ENCODE data around the gene DYNC2I2. TPM values are rescaled to one million over a fixed set of nuclear protein-coding genes. Genes with fewer than 3 reads are reported as not detected.

Gene DYNC2I2
- 52.9 and 79.4 TPM in 2 replicates for total RNA-seq

GRCh38 chr9:128656416-128657343, at the start of gene DYNC2I2:
Gene DYNC2I2, minus strand, starts transcription at chr9:128656847. Its CDS starts 121 bp downstream, at chr9:128656726.

GRCh38 chr9:128702445-128702948, 45.9 kb upstream of the DYNC2I2 start, which contains the start of gene PKN3:
Gene PKN3, plus strand, starts transcription at chr9:128702503. Its CDS starts 413 bp downstream, at chr9:128702916.

GRCh38 chr9:128688501-128689292, 32.0 kb upstream of the DYNC2I2 start, which contains the start of gene SET:
Gene SET, plus strand, starts transcription at chr9:128689222. Its CDS starts 361 bp downstream, at chr9:128689583.

Other genes starting within 250 kb of the DYNC2I2 start
- 86.8 and 179 TPM in 2 replicates for gene CERCAM, start 236.0 kb downstream of the DYNC2I2 start, total RNA-seq
- gene ODF2, start 200.8 kb downstream of the DYNC2I2 start, total RNA-seq: 19.8 and 36.5 TPM in 2 replicates
- 26.8 and 28.4 TPM in 2 replicates for gene GLE1, start 152.1 kb downstream of the DYNC2I2 start, total RNA-seq
- 381 and 452 TPM in 2 replicates for gene SPTAN1, start 104.3 kb downstream of the DYNC2I2 start, total RNA-seq
- gene SET, start 32.4 kb upstream of the DYNC2I2 start, total RNA-seq: 305 and 552 TPM in 2 replicates
- 1.9 and 2.3 TPM in 2 replicates for gene PKN3, start 45.7 kb upstream of the DYNC2I2 start, total RNA-seq
- 44.8 and 51.5 TPM in 2 replicates for gene ZDHHC12, start 67.3 kb upstream of the DYNC2I2 start, total RNA-seq
- 29.5 and 52.4 TPM in 2 replicates for gene ZER1, start 115.1 kb upstream of the DYNC2I2 start, total RNA-seq
- gene TBC1D13, start 130.4 kb upstream of the DYNC2I2 start, total RNA-seq: 12.7 and 21.8 TPM in 2 replicates
- 20.4 and 22.0 TPM in 2 replicates for gene ENDOG, start 161.7 kb upstream of the DYNC2I2 start, total RNA-seq
- 17.9 and 22.0 TPM in 2 replicates for gene SPOUT1, start 172.9 kb upstream of the DYNC2I2 start, total RNA-seq
- gene KYAT1, start 225.1 kb upstream of the DYNC2I2 start, total RNA-seq: 9.1 and 13.7 TPM in 2 replicates
- 29.1 and 44.0 TPM in 2 replicates for gene LRRC8A, start 225.3 kb upstream of the DYNC2I2 start, total RNA-seq

Data from smooth muscle cell of trachea (primary cell).